ENCODE measurements around the gene USP40. TPM values are rescaled to one million over a fixed set of nuclear protein-coding genes. Genes with fewer than 3 reads are reported as not detected.
A peak's percentile ranks its signal among the peaks of the same experiment; 100 is the strongest.

USP40 gene
- total RNA-seq, 1 donor from 2014 or later: 41.5 TPM

DNA sequence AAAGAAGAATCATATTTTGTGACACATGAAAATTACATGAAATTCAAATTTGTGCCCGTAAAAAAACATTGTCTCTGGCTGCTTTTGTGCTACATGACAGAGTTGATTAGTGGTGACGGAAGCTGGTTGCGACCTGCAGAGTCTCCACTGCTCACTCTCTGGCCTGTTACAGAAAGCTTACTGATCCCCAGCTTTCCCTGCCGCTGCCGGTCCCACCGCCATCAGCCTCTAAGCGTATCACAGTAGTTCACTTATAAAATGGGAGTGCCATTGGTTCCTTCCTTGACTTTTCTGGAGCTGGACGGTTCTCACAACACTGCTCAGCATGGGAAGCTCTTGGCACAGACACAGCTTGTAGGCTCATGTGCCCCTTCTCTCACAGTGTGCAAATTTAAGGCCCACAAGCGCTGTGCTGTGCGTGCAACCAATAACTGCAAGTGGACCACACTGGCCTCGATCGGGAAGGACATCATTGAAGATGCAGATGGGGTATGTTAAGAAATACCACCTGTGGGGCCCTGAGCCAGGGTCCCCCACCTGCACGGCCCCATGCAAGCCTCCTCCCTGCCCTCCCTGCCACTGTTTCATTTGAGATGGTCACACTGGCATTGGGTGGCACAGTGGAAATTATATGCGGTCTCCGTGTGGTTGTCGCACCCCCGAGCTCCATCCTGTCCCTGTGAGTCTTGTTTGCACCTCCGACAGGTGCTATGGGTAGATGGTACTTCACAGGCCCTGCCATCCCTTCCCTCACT, 131.0 kb downstream of the USP40 start:
- H3K4me3 Mint-ChIP-seq: no peak overlapping the region
- H3K27ac Mint-ChIP-seq: no peak overlapping the region
- TF ChIP-seq, protein P1, sequence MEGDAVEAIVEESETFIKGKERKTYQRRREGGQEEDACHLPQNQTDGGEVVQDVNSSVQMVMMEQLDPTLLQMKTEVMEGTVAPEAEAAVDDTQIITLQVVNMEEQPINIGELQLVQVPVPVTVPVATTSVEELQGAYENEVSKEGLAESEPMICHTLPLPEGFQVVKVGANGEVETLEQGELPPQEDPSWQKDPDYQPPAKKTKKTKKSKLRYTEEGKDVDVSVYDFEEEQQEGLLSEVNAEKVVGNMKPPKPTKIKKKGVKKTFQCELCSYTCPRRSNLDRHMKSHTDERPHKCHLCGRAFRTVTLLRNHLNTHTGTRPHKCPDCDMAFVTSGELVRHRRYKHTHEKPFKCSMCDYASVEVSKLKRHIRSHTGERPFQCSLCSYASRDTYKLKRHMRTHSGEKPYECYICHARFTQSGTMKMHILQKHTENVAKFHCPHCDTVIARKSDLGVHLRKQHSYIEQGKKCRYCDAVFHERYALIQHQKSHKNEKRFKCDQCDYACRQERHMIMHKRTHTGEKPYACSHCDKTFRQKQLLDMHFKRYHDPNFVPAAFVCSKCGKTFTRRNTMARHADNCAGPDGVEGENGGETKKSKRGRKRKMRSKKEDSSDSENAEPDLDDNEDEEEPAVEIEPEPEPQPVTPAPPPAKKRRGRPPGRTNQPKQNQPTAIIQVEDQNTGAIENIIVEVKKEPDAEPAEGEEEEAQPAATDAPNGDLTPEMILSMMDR (conservative IDR thresholded peaks at IDR 0.05): no peak
- H3K27me3 Mint-ChIP-seq: no peaks in the 10 kb centered on the region
- no peaks in the 10 kb centered on the region for H3K9me3 Mint-ChIP-seq
- no peaks in the 10 kb centered on the region for H3K4me1 Mint-ChIP-seq (ENCODE audit: unreplicated experiment)
- DNase-seq (ENCODE audit: extremely low spot score, unreplicated experiment): peak; percentile 34
- H3K36me3 Mint-ChIP-seq: no peaks in the 10 kb centered on the region

DNA sequence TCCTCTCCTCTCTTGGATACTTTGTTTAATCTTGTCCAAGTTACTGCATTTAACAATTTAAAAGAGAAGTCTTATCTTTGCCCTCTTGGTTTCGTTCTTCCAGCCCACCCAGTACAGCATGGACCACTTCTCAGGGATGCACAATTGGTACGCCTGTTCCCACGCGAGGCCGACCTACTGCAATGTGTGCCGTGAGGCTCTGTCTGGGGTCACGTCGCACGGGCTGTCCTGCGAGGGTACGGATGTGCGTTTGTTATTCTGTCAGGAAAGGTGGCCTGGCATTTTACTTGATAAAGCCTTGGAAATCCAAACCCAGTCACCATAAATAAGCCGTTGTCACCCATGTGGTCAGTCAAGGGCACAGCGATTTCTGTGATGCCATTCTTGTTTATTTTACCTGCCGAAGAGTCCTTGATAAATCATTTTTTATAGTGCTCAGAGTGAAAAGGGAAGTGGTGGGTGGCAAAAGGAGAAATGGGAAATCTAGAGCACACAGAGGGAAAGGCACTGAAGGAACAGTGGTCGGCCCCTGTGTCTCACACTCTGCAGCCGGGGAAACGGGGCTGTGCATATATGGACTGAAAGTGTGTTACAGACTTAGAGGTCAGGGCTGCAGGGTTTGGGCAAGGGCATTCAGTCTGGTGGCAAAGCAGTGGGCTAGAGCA, 131.8 kb downstream of the USP40 start:
- H3K4me1 Mint-ChIP-seq (ENCODE audit: unreplicated experiment): peaks cover 5% of the 10 kb centered on the region
- no peak overlapping the region for H3K27ac Mint-ChIP-seq
- peak; percentile 24 for DNase-seq (ENCODE audit: extremely low spot score, unreplicated experiment)
- H3K4me3 Mint-ChIP-seq: no peak overlapping the region
- TF ChIP-seq, protein P1 (conservative IDR thresholded peaks at IDR 0.05): no peak
- H3K36me3 Mint-ChIP-seq: peaks cover 4% of the 10 kb centered on the region
- no peaks in the 10 kb centered on the region for H3K27me3 Mint-ChIP-seq
- no peaks in the 10 kb centered on the region for H3K9me3 Mint-ChIP-seq

DNA sequence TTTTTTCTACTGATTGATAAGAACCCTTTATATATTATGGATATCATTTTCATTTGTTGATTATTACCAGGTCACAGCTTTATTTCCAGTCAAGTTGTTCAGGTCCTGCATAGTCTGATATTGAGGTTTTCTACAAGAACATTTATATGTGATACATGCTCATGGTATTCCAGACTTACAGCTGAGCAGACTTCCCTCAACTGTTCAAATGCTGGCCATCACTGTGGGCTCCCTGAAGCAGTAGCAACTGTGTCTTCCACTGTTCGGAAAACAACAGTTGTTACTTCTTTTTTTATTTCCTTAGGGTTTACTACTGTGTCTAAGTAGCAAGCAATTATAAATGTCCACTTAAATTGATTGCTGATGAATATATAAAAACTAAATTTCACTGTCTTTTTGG, 132.8 kb downstream of the USP40 start:
- Mint-ChIP-seq H3K27me3 (no peaks in the 10 kb centered on the region), H3K4me1 (ENCODE audit: unreplicated experiment) (peaks cover 6% of the 10 kb centered on the region), H3K9me3 (no peaks in the 10 kb centered on the region), H3K36me3 (peaks cover 4% of the 10 kb centered on the region), H3K4me3 (no peak overlapping the region), H3K27ac (no peak overlapping the region)
- DNase-seq (ENCODE audit: extremely low spot score, unreplicated experiment): no peak
- TF ChIP-seq, protein P1 (conservative IDR thresholded peaks at IDR 0.05): no peak

DNA sequence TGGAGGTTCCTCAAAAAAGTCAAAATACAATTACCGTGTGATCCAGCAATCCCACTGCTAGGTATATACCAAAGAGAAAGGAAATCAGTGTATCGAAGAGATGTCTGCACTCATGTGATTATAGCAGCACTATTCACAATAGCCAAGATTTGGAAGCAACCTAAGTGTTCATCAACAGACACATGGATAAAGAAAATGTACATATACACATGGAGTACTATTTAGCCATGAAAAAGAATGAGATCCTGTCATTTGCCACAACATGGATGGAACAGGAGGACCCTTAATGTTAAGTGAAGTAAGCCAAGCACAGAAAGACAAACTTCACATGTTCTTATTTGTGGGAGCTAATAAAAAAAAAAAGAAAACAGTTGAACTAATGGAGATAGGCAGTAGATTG, 133.6 kb downstream of the USP40 start:
- H3K27ac Mint-ChIP-seq: no peak overlapping the region

DNA sequence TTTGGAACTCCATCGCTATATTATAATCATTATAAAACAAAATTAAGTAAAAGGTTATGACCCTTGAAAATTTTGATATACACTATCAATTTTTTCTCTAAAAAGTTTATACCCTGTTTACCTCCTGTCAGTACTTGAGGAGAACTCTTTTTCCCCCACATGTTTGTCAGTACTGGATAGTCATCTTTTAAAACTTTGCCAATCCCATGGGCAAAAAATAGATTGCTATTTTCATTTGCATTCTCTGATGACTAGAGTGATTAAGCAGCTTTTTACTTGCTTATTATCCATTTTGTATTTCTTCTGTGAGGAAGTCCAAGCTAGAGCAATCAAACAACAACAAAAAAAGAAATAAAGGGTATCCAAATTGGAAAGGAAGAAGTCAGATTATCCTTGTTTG, 135.9 kb downstream of the USP40 start:
- H3K27me3 Mint-ChIP-seq: no peaks in the 10 kb centered on the region
- no peak overlapping the region for H3K4me3 Mint-ChIP-seq
- H3K4me1 Mint-ChIP-seq (ENCODE audit: unreplicated experiment): peaks cover 6% of the 10 kb centered on the region
- H3K9me3 Mint-ChIP-seq: peaks cover 6% of the 10 kb centered on the region
- H3K36me3 Mint-ChIP-seq: peaks cover 9% of the 10 kb centered on the region
- no peak for DNase-seq (ENCODE audit: extremely low spot score, unreplicated experiment)
- no peak overlapping the region for H3K27ac Mint-ChIP-seq
- TF ChIP-seq, protein P1 (conservative IDR thresholded peaks at IDR 0.05): no peak

More for the DNA sequence above, 133.6 kb downstream of the USP40 start:
- TF ChIP-seq, protein P1 (conservative IDR thresholded peaks at IDR 0.05): no peak
- DNase-seq (ENCODE audit: extremely low spot score, unreplicated experiment): no peak
- Mint-ChIP-seq H3K36me3 (peaks cover 4% of the 10 kb centered on the region), H3K27me3 (no peaks in the 10 kb centered on the region), H3K4me1 (ENCODE audit: unreplicated experiment) (peaks cover 6% of the 10 kb centered on the region), H3K9me3 (no peaks in the 10 kb centered on the region), H3K4me3 (no peak overlapping the region)
